Mesendoderm (in vitro differentiated cells): ENCODE results near the gene CNPY4.
A peak's percentile ranks its signal among the peaks of the same experiment; 100 is the strongest.

Experiments
- DNase-seq: peaks from one replicate; pipeline ENCODE4 v3.0.0; 2013
- H2AK5ac ChIP-seq: 2 replicates; pipeline ENCODE4 v1.6.1; 2013; ENCODE audit warnings: low read length, inconsistent platforms
- H2BK120ac ChIP-seq: 2 replicates; pipeline ENCODE4 v1.6.1; 2013; ENCODE audit warnings: low read depth, mild to moderate bottlenecking, low read length, moderate library complexity, mixed read lengths
- H2BK15ac ChIP-seq: replicated peaks from 2 replicates; pipeline ENCODE4 v1.6.1; 2013; ENCODE audit warnings: low read depth, mild to moderate bottlenecking, moderate library complexity
- H2BK5ac ChIP-seq: 2 replicates; pipeline ENCODE4 v1.6.1; 2013; ENCODE audit warnings: low read length, inconsistent platforms
- H3K18ac ChIP-seq: 2 replicates; pipeline ENCODE4 v1.6.1; 2013; ENCODE audit warnings: mild to moderate bottlenecking, low read length, mixed read lengths
- H3K23ac ChIP-seq: one replicate; pipeline ENCODE4 v1.6.1; 2013; ENCODE audit warnings: low read length
- H3K27ac ChIP-seq: 2 replicates; pipeline ENCODE4 v1.5.1; 2013; ENCODE audit warnings: low read depth, mild to moderate bottlenecking, inconsistent platforms, low read length, moderate library complexity
- H3K27me3 ChIP-seq: 2 replicates; pipeline ENCODE4 v1.6.1; 2013; ENCODE audit warnings: low read length, control low read depth, mild to moderate bottlenecking, inconsistent platforms; ENCODE audit not compliant: insufficient read depth, poor library complexity
- H3K36me3 ChIP-seq: 2 replicates; pipeline ENCODE4 v1.6.1; 2013; ENCODE audit warnings: low read length, inconsistent platforms; ENCODE audit not compliant: control insufficient read depth, insufficient read depth
- H3K4ac ChIP-seq: one replicate; pipeline ENCODE4 v1.6.1; 2013; ENCODE audit warnings: low read depth, mild to moderate bottlenecking, low read length, moderate library complexity
- H3K4me1 ChIP-seq: 2 replicates; pipeline ENCODE4 v1.6.1; 2013; ENCODE audit warnings: low read depth, low read length, inconsistent platforms; ENCODE audit not compliant: control insufficient read depth
- H3K4me2 ChIP-seq: 2 replicates; pipeline ENCODE4 v1.6.1; 2013; ENCODE audit warnings: low read length
- H3K4me3 ChIP-seq: 2 replicates; pipeline ENCODE4 v1.5.1; 2013; ENCODE audit warnings: mild to moderate bottlenecking, low read length
- H3K56ac ChIP-seq: one replicate; pipeline ENCODE4 v1.6.1; 2013; ENCODE audit warnings: low read length
- H3K79me1 ChIP-seq: 2 replicates; pipeline ENCODE4 v1.6.1; 2013; ENCODE audit warnings: low read length, inconsistent platforms
- H3K79me2 ChIP-seq: 2 replicates; pipeline ENCODE4 v1.6.1; 2013; ENCODE audit warnings: mild to moderate bottlenecking, low read length; ENCODE audit not compliant: control insufficient read depth, insufficient read depth
- H3K9ac ChIP-seq: 2 replicates; pipeline ENCODE4 v1.6.1; 2013; ENCODE audit warnings: low read length, inconsistent platforms
- H4K5ac ChIP-seq: one replicate; pipeline ENCODE4 v1.6.1; 2013; ENCODE audit warnings: low read length
- H4K8ac ChIP-seq: one replicate; pipeline ENCODE4 v1.6.1; 2013; ENCODE audit warnings: low read depth, mild to moderate bottlenecking, control low read depth, low read length, moderate library complexity
- WGBS: extraction: QIAGEN DNeasy Blood & Tissue Kit; methylation state at CpG from one replicate; pipeline ENCODE4 v1.1.7; 2013; ENCODE audit warnings: low lambda C conversion rate, missing lambda C conversion rate; ENCODE audit not compliant: insufficient coverage; ENCODE audit errors: extremely low coverage; 5-methylcytosine and 5-hydroxymethylcytosine counted together

Gene CNPY4

GRCh38 chr7:100152404-100152803 lies 33.0 kb downstream of the CNPY4 start:
- H3K79me2 ChIP-seq, result peaks cover 8% of the 10 kb centered on the region
- H3K4me3 ChIP-seq, result no peak overlapping the region
- peaks cover 15% of the 10 kb centered on the region for H3K79me1 ChIP-seq
- peak; percentile 15 for DNase-seq
- no peak overlapping the region for H3K23ac ChIP-seq
- peaks cover 10% of the 10 kb centered on the region for H3K4me1 ChIP-seq
- H2BK5ac ChIP-seq, result no peak overlapping the region
- H3K18ac ChIP-seq, result no peak overlapping the region
- no peak overlapping the region for H3K27ac ChIP-seq
- no peak overlapping the region for H3K56ac ChIP-seq
- H4K5ac ChIP-seq, result no peak overlapping the region
- no peaks in the 10 kb centered on the region for H3K27me3 ChIP-seq
- no peak overlapping the region for H3K9ac ChIP-seq
- H3K4ac ChIP-seq, result no peak overlapping the region
- no peak overlapping the region for H4K8ac ChIP-seq
- no peak overlapping the region for H2BK120ac ChIP-seq
- no peak overlapping the region for H2AK5ac ChIP-seq
- no peak overlapping the region for H2BK15ac ChIP-seq
- no peak overlapping the region for H3K4me2 ChIP-seq
- H3K36me3 ChIP-seq, result peaks cover 11% of the 10 kb centered on the region

DNA sequence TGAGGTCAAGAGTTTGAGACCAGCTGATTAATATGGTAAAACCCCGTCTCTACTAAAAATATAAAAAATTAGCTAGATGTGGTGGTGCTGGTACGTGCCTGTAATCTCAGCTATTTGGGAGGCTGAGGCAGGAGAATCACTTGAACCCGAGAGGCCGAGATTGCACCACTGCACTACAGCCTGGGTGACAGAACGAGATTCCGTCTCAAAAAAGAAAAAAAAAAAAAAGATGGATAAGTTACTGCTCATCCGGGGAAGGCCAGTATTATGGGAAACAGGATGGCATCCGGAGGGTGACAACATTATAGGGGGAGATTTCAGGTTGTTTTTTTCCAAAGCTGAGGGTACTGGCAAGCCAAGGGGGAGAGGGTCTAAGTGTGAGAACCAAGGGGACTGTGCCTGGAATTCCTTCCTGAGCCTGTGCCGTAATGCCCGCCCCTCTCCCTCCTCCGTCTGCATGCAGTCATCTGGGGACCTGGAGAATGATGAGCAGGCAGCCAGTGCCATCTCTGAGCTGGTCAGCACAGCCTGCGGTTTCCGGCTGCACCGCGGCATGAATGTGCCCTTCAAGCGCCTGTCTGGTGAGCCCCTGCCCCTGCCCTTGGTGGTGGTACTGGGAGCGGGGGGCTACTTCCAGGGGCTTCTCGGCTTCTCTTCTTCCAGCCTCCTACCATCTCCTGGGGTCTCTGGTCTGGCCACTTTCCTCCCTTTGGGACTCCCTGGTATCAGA lies 33.7 kb downstream of the CNPY4 start:
- Histone ChIP-seq H3K23ac (no peak overlapping the region), H3K27ac (no peak overlapping the region), H3K4me3 (no peak overlapping the region), H3K79me2 (peaks cover 8% of the 10 kb centered on the region), H3K4me1 (peaks cover 14% of the 10 kb centered on the region), H2AK5ac (no peak overlapping the region), H2BK15ac (no peak overlapping the region), H4K8ac (no peak overlapping the region), H2BK5ac (no peak overlapping the region), H3K27me3 (no peaks in the 10 kb centered on the region), H3K9ac (no peak overlapping the region), H3K18ac (no peak overlapping the region), H3K79me1 (peaks cover 18% of the 10 kb centered on the region), H3K36me3 (peaks cover 11% of the 10 kb centered on the region), H3K4me2 (no peak overlapping the region), H4K5ac (no peak overlapping the region), H2BK120ac (no peak overlapping the region), H3K4ac (no peak overlapping the region), H3K56ac (no peak overlapping the region)
- DNase-seq, result no peak
- WGBS, result no CpG with 5 or more reads among the region's 18 CpGs

GRCh38 chr7:100153708-100154535 lies 34.5 kb downstream of the CNPY4 start:
- Histone ChIP-seq H3K27me3 (no peaks in the 10 kb centered on the region), H3K4me3 (no peak overlapping the region), H3K4ac (no peak overlapping the region), H2AK5ac (no peak overlapping the region), H3K56ac (peak overlapping the region; percentile 6), H3K27ac (no peak overlapping the region), H3K36me3 (peaks cover 11% of the 10 kb centered on the region), H2BK15ac (no peak overlapping the region), H2BK120ac (no peak overlapping the region), H2BK5ac (no peak overlapping the region), H3K9ac (no peak overlapping the region), H3K79me2 (peaks cover 8% of the 10 kb centered on the region), H3K4me2 (no peak overlapping the region), H4K5ac (no peak overlapping the region), H4K8ac (no peak overlapping the region), H3K23ac (peak overlapping the region; percentile 76), H3K79me1 (peaks cover 18% of the 10 kb centered on the region), H3K18ac (no peak overlapping the region), H3K4me1 (peaks cover 12% of the 10 kb centered on the region)
- no CpG with 5 or more reads among the region's 16 CpGs for WGBS
- no peak for DNase-seq

- DNase-seq, result peak; percentile 77
- Histone ChIP-seq H3K27me3 (no peaks in the 10 kb centered on the region), H3K79me1 (peaks cover 17% of the 10 kb centered on the region), H3K4ac (no peak overlapping the region), H2BK5ac (no peak overlapping the region), H2BK120ac (no peak overlapping the region), H2AK5ac (no peak overlapping the region), H3K79me2 (peaks cover 3% of the 10 kb centered on the region), H3K4me2 (no peak overlapping the region), H3K4me3 (no peak overlapping the region), H3K27ac (peak overlapping the region; percentile 33), H3K56ac (no peak overlapping the region), H3K18ac (no peak overlapping the region), H3K36me3 (peaks cover 11% of the 10 kb centered on the region), H3K4me1 (peaks cover 12% of the 10 kb centered on the region), H2BK15ac (no peak overlapping the region), H3K23ac (no peak overlapping the region), H4K8ac (no peak overlapping the region), H3K9ac (peak overlapping the region; percentile 8), H4K5ac (no peak overlapping the region)
- no CpG with 5 or more reads among the region's 30 CpGs for WGBS
Measured at GRCh38 chr7:100154651-100155491, 35.4 kb downstream of the CNPY4 start.

- Histone ChIP-seq H3K23ac (no peak overlapping the region), H3K4me1 (peaks cover 12% of the 10 kb centered on the region), H3K4me2 (no peak overlapping the region), H3K56ac (no peak overlapping the region), H3K79me2 (no peaks in the 10 kb centered on the region), H3K27me3 (no peaks in the 10 kb centered on the region), H3K4me3 (no peak overlapping the region), H2BK5ac (no peak overlapping the region), H3K79me1 (peaks cover 15% of the 10 kb centered on the region), H3K9ac (no peak overlapping the region), H4K5ac (no peak overlapping the region), H2AK5ac (no peak overlapping the region), H3K18ac (no peak overlapping the region), H3K27ac (no peak overlapping the region), H3K4ac (no peak overlapping the region), H2BK15ac (no peak overlapping the region), H4K8ac (no peak overlapping the region), H2BK120ac (no peak overlapping the region), H3K36me3 (peaks cover 11% of the 10 kb centered on the region)
- no peak for DNase-seq
- no CpG with 5 or more reads among the region's 20 CpGs for WGBS
Measured at GRCh38 chr7:100155553-100156317, 36.3 kb downstream of the CNPY4 start.
